ENCODE data around the gene KPTN.

The KPTN gene

DNA sequence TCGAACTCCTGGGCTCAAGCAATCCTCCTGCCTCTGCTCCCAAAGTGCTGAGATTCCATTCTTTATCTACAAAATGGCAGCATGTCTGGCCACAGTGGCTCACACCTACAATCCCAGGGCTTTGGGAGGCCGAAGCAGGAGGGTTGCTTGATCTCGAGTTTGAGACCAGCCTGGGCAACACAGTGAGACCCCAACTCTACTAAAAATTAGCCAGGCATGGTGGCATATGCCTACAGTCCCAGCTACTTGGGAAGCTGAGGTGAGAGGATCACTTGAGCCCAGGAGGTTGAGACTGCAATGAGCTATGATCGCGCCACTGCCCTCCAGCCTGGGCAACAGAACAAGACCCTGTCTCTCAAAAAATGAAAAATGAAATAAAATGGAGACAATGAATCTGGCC, 24.7 kb upstream of the KPTN start:
- no peak for DNase-seq

DNA sequence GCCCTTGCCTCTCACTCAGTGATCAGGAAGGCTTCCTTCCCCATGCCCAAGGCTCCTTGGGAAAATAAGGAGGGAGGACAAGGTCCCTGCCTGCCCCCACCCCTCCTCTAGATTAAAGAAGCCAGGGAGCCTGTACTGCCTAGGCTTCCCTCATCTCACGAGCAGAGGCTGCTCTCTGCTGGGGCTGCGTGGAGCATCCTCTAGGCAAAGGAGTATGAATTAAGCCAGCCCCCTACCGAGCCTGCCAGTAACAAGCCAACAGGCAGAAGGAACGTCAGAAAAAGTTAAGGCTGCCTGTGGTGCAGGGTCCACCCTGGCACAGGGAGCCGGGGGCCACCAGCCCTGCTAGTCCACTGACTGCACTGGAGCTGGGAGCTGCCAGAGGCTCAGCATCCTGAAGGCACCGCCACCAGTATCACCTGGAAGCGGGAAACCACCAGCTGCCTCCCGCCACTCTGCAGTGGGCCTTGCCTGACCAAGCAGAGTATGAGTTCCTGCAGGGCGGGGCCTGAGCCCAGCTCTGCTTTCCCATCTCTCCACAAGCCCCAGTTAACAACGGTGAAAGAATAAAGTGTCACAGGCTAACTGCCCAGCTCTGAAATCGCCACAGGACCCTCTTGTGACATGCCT, 24.0 kb upstream of the KPTN start:
- no peak for DNase-seq

DNA sequence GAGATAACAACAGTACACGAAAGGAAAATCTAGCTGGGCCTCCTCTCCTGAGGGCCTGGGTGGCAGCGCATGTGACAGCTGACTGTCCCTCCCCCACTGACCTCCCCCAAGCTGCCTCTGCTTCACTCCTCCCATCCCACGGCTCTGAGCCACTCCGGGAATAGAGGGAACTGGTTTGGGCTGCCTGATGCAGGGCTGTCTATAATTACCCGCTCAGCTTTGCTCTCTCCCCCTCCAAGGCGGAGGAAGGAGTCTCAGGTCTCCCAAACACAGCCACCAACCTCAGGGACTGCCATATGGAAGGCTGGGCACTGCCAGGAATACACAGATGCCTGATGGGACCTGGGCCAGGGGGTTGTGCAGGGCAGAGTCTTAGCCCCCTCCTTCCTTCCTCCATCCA, 23.0 kb upstream of the KPTN start:
- DNase-seq = no peak

DNA sequence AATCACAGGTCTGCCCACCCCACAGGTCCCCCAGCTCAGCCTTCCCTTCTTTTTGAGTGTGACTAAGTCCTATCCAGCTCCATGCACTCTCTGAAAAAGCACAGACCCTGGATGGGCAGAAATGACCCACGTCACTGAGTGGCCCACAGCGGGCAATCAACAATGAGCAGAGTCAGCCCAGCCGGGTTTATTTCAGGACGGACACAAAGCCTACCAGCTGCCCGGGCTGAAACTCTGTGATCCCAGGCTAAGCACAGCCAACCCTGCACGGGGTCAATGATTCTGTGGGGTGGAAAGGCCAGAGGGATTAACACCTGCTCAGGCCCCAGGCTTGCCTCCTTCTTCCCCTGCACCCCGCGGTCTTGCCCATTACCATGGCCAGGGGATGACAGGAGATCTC, 22.4 kb upstream of the KPTN start:
- DNase-seq = no peak

DNA sequence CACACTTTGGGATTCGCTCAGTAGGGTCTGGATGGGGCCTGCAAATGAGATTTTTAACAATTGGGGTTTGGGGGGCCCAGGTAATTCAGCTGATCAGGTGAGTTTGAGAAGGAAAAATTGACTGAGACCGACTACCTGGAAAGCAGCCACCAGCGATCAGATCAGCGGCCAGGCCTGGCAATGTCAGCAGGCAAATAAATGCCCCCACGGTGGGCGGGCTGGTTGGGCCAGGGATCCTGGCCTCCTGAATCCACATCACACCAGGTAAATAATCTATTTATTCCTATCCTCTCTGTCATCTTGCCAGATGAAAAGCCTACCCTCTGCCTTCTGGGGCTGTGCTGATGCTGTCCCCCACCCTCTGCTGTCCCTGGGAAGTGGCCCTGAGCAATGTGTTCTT, 21.5 kb upstream of the KPTN start:
- DNase-seq = no peak

GRCh38 chr19:47503826-47504150, 19.8 kb upstream of the KPTN start:
- no peak for DNase-seq

GRCh38 chr19:47503130-47503825, 19.3 kb upstream of the KPTN start:
- no peak for DNase-seq

DNA sequence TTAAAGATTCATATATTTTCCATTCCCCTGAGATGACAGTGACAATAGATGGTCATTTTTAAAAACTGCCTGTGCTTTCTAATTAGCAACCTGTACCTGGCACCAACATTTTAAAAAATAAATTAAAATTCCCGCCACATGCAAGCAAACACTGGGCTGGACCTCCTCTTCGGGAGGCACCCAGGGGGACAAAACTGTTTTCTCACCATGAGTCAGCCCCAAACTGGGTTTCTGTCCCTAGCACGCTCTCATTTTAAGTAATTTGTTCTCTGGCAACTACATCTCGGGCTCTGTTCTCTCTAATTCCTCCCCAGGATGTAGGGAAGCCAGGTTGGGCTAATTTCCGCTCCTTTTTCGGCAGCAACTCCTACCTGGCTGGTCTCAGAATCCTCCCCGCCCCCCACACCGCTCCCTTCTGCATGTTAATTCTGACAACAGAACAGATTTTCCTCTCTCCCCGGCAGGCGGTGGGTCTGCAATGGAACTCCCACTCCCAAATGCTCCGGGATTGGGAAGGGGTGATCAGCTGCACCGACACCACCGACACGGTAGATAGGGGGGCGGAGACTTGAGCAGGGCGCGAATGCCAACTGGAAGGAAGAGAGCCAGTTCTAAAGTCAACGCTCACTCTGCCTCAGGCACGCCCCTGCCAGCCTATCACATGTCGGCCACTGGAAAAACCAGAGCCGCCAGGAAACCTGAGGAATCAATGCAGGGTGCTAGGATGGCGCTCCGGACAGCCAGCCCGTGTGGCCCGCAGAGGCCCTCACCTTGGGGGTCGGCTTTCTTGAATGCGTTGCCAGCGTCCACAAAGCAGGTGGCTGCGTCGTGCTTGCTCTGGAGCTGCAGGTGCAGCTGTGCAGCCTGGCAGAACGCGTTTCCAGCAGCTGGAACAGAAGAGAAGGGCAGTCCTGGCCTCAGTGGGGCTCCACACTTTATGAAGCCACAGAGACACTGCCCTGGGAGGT, 16.1 kb upstream of the KPTN start:
- no peak for DNase-seq

DNA sequence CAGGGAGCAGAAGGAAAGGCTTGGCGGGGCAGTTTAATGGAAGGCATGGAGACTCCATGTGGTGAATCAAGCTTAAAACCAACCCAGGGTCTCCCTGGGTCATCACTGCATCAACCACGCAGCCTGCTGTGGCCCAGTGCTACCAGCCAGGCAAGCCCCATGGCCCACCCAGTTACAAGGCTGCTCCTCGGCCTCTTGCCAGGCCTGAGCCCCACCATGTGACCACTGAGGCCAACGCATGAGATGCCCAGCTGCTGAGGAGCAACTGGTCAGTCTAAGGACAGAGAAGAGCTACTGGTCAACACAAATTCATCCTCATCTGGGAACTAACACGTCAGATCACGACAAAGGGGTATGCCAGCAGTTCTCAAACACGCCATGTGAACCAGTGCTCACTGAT, 15.4 kb upstream of the KPTN start:
- no peak for DNase-seq

DNA sequence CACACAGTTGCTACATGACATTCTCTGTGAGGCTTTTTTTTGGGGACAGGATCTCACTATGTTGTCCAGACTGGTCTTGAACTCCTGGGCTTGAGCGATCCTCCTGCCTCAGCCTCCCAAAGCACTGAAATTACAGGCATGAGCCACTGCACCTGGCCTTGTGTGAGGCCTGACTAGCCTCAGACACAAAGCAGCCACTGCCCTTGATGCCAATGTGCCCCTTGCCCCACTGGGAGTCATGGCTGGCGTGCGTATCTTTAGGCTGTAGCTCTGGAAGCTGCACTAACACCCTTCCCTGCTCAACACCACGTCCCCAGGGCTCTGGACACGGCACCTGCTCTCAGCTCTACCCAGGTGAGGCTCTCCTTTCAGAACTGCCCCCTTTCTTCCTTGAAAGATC, 14.5 kb upstream of the KPTN start:
- no peak for DNase-seq

DNA sequence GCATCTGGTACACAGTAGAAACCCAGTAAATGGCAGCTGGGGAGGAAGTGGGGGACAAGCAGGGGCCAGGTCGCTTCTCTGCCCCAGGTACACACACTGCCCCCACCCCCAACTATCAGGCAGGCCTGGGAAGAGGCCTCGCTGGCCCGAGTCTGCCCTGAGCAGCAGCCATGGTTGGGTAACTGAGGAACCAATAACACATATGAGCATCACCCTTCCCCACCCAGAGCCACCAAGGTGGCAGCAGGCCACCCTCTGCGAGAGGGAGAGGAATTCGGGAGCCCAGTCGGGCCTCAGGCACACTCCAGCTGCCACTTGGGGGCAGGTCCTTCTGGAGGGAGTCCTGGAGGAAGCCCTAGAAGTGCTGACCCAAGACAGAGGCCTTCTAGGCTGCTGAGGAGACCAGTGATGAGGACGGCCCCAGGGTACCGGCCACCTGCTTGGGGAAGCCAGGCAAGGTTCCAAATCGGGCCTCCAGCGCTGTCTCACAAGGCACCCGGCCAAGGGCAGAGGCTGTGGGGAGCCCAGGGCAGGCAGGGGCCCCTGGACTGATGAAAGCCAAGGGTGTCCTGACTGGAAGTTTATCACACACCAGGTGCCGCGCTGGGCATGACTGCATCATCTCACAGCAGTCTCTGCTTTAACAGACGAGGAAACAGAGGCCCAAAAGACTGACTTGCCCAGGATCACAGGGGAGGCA, 14.0 kb upstream of the KPTN start:
- no peak for DNase-seq

- DNase-seq = no peak
Measured at GRCh38 chr19:47497050-47497766, 13.2 kb upstream of the KPTN start.

GRCh38 chr19:47495478-47496372, 11.7 kb upstream of the KPTN start:
- DNase-seq = no peak

DNA sequence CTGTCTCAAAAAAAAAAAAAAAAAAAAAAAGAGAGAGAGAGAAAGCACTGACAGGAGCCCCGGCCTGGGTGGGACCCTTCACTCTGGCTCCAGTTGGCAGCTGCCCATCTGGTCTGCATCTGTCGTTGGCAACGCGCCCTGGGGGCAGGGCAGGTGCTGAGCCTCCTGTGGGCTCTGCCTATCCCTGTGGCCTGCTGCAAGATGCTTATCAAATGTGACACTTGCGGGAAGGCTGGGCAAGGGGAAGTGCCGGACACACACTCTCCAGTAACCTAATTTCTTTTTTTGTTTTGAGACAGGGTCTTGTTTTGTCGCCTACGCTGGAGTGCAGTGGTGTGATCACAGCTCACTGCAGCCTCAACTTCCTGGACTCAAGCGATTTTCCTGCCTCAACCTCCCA, 10.7 kb upstream of the KPTN start:
- DNase-seq = no peak

- DNase-seq = no peak
Measured at GRCh38 chr19:47494211-47494547, 10.2 kb upstream of the KPTN start.

DNA sequence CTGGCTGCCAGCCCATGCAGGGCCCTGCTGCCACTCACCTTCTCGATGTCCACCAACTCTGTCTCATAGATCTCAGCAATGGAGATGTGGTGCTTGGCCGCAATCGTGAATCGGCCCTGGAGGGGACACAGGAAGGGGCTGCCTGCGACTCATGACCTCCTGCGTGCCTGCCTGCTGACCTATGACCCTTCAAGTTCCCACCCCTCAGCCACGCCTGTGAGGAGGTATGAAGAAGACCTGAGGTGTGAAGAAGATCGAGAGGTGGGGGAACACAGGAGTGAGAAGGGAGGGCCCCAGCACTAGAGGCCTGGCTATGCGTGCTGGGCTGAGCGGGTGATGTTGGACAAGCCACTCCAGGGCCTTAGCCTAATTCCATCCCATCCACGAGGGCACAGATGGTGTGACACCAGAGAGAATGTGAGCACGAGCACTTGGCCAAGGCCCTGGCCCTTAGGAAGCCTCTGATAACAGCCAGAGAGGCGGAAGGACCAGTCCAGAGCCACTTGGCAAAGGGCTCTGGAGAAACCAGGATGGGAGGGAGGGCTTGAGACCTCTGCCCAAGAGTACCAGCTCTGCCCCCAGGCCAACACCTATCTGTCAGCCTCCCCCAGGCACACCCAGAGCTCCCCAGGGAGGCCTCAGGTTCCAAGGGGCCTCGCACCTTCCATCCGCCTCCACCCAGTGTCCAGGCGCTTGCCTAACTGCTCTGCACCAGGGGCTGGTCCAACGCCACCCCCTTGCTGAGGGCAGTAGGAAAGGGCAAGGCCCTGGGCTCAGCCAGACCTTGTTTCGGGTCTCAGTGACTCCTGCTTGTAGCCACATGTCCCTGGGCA, 9.6 kb upstream of the KPTN start:
- no peak for DNase-seq

DNA sequence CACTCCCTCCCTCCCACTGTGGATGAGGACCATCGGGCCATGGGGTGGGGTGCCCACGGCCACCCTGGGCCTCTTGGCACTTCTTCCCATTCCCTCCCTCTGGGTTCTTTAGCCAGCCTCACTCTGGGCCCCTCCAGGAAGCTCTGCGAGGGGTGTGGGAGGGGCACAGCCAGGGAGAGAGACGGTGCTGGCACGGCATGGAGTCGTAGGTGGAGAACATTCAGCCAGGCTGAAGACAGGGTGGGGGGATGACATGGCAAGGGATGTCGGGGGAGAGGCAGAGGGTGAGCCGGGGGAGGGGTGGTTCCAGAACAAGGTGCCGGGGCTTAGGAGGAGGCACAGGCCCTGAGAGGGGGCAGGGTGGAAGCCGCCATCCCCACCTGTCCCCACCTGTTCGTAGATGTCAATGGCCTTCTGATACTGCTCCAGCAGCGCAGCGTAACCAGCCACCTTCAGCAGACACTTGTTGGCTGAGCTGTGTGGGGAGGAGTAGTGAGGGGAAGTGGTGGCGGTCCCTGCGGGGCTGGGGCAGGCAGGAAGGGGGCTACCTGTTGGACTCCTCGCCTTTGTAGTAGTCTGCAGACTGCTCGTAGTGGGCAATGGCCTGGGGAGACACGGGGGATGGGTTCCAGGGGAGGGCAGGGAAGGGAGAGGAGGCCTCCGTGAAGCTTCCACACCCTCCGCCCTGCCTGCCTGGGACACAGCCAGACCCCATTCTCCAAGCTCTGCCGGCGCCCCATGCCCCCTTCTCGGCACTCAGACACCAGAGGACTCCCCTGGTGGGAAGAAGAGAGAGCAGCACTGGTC, 8.8 kb upstream of the KPTN start:
- no peak for DNase-seq

GRCh38 chr19:47492137-47492533, 8.1 kb upstream of the KPTN start:
- no peak for DNase-seq

- no peak for DNase-seq
Measured at GRCh38 chr19:47491358-47492136, 7.5 kb upstream of the KPTN start.
